ENCODE measurements around the gene SLIT3. TPM values are rescaled to one million over a fixed set of nuclear protein-coding genes. Genes with fewer than 3 reads are reported as not detected.

SLIT3 gene
- total and polyA plus RNA-seq, 5 donors from 2014 or later, result not detected

- Mint-ChIP-seq H3K4me1 (no peaks in the 10 kb centered on the region), H3K9me3 (peaks cover 0 to 4% (median 0%) of the 10 kb centered on the region in 7 donors), H3K36me3 (no peaks in the 10 kb centered on the region), H3K27ac (no peak overlapping the region), H3K4me3 (no peak overlapping the region), H3K27me3 (peaks cover 4% of the 10 kb centered on the region)
- Histone ChIP-seq H3K27me3 (ENCODE audit: control insufficient read depth, insufficient read depth, low read length) (no peaks in the 10 kb centered on the region), H3K27ac (ENCODE audit: insufficient read depth, low read length, poor library complexity, severe bottlenecking) (no peak overlapping the region), H3K9me3 (ENCODE audit: control insufficient read depth in 2 of 2, low read length in 2 of 2) (no peaks in the 10 kb centered on the region), H3K4me1 (ENCODE audit: control insufficient read depth, insufficient read depth, low read length, poor library complexity, severe bottlenecking) (no peaks in the 10 kb centered on the region), H3K4me3 (ENCODE audit: low read depth, low read length) (no peak overlapping the region), H3K36me3 (ENCODE audit: control insufficient read depth, insufficient read depth, low read length) (no peaks in the 10 kb centered on the region)
- ATAC-seq (ENCODE audit: low read depth in 2 of 2), result no peak
- no peak for DNase-seq
Observed at GRCh38 chr5:169121630-169122420, 179.1 kb downstream of the SLIT3 start.

- H3K27me3 ChIP-seq (ENCODE audit: control insufficient read depth, insufficient read depth, low read length), result no peaks in the 10 kb centered on the region
- H3K9me3 Mint-ChIP-seq, result peaks cover 0 to 4% (median 0%) of the 10 kb centered on the region in 7 donors
- H3K36me3 Mint-ChIP-seq, result no peaks in the 10 kb centered on the region
- H3K27ac ChIP-seq (ENCODE audit: insufficient read depth, low read length, poor library complexity, severe bottlenecking), result no peak overlapping the region
- no peak overlapping the region for H3K4me3 Mint-ChIP-seq
- H3K36me3 ChIP-seq (ENCODE audit: control insufficient read depth, insufficient read depth, low read length), result no peaks in the 10 kb centered on the region
- H3K27ac Mint-ChIP-seq, result no peak overlapping the region
- ATAC-seq (ENCODE audit: low read depth in 2 of 2) (no peak), DNase-seq (no peak)
- no peaks in the 10 kb centered on the region for H3K27me3 Mint-ChIP-seq
- H3K4me3 ChIP-seq (ENCODE audit: low read depth, low read length), result no peak overlapping the region
- H3K4me1 Mint-ChIP-seq, result no peaks in the 10 kb centered on the region
- H3K9me3 ChIP-seq (ENCODE audit: control insufficient read depth in 2 of 2, low read length in 2 of 2), result no peaks in the 10 kb centered on the region
- H3K4me1 ChIP-seq (ENCODE audit: control insufficient read depth, insufficient read depth, low read length, poor library complexity, severe bottlenecking), result no peaks in the 10 kb centered on the region
Observed at GRCh38 chr5:169119288-169120048, 181.5 kb downstream of the SLIT3 start.

- no peak overlapping the region for H3K27ac Mint-ChIP-seq
- Histone ChIP-seq H3K4me3 (ENCODE audit: low read depth, low read length) (no peak overlapping the region), H3K27ac (ENCODE audit: insufficient read depth, low read length, poor library complexity, severe bottlenecking) (no peak overlapping the region), H3K36me3 (ENCODE audit: control insufficient read depth, insufficient read depth, low read length) (no peaks in the 10 kb centered on the region), H3K4me1 (ENCODE audit: control insufficient read depth, insufficient read depth, low read length, poor library complexity, severe bottlenecking) (no peaks in the 10 kb centered on the region), H3K9me3 (ENCODE audit: control insufficient read depth in 2 of 2, low read length in 2 of 2) (no peaks in the 10 kb centered on the region), H3K27me3 (ENCODE audit: control insufficient read depth, insufficient read depth, low read length) (no peaks in the 10 kb centered on the region)
- H3K36me3 Mint-ChIP-seq, result no peaks in the 10 kb centered on the region
- H3K9me3 Mint-ChIP-seq, result peaks cover 0 to 4% (median 0%) of the 10 kb centered on the region in 7 donors
- ATAC-seq (ENCODE audit: low read depth in 2 of 2) (no peak), DNase-seq (no peak)
- H3K4me3 Mint-ChIP-seq, result no peak overlapping the region
- H3K27me3 Mint-ChIP-seq, result no peaks in the 10 kb centered on the region
- no peaks in the 10 kb centered on the region for H3K4me1 Mint-ChIP-seq
Observed at GRCh38 chr5:169116961-169117461, 183.9 kb downstream of the SLIT3 start.

- ATAC-seq (ENCODE audit: low read depth in 2 of 2) (no peak), DNase-seq (no peak)
- H3K9me3 ChIP-seq (ENCODE audit: control insufficient read depth in 2 of 2, low read length in 2 of 2), result no peaks in the 10 kb centered on the region
- H3K36me3 ChIP-seq (ENCODE audit: control insufficient read depth, insufficient read depth, low read length), result no peaks in the 10 kb centered on the region
- no peaks in the 10 kb centered on the region for H3K27me3 Mint-ChIP-seq
- H3K9me3 Mint-ChIP-seq, result peaks cover 0 to 5% (median 2%) of the 10 kb centered on the region in 7 donors
- H3K27ac Mint-ChIP-seq, result no peak overlapping the region
- H3K4me3 Mint-ChIP-seq, result no peak overlapping the region
- no peaks in the 10 kb centered on the region for H3K27me3 ChIP-seq (ENCODE audit: control insufficient read depth, insufficient read depth, low read length)
- no peaks in the 10 kb centered on the region for H3K36me3 Mint-ChIP-seq
- H3K4me1 ChIP-seq (ENCODE audit: control insufficient read depth, insufficient read depth, low read length, poor library complexity, severe bottlenecking), result no peaks in the 10 kb centered on the region
- no peak overlapping the region for H3K27ac ChIP-seq (ENCODE audit: insufficient read depth, low read length, poor library complexity, severe bottlenecking)
- H3K4me3 ChIP-seq (ENCODE audit: low read depth, low read length), result no peak overlapping the region
- H3K4me1 Mint-ChIP-seq, result no peaks in the 10 kb centered on the region
Observed at GRCh38 chr5:169115461-169116124, 185.3 kb downstream of the SLIT3 start.

- peaks cover 0 to 8% (median 3%) of the 10 kb centered on the region in 7 donors for H3K9me3 Mint-ChIP-seq
Observed at GRCh38 chr5:169114466-169115065, 186.4 kb downstream of the SLIT3 start.

GRCh38 chr5:169112016-169112415 lies 188.9 kb downstream of the SLIT3 start:
- Mint-ChIP-seq H3K27me3 (peaks cover 8% of the 10 kb centered on the region), H3K4me1 (no peaks in the 10 kb centered on the region), H3K27ac (no peak overlapping the region), H3K9me3 (peaks cover 0 to 8% (median 2%) of the 10 kb centered on the region in 7 donors), H3K36me3 (no peaks in the 10 kb centered on the region), H3K4me3 (no peak overlapping the region)
- Histone ChIP-seq H3K4me1 (ENCODE audit: control insufficient read depth, insufficient read depth, low read length, poor library complexity, severe bottlenecking) (no peaks in the 10 kb centered on the region), H3K4me3 (ENCODE audit: low read depth, low read length) (no peak overlapping the region), H3K27ac (ENCODE audit: insufficient read depth, low read length, poor library complexity, severe bottlenecking) (no peak overlapping the region), H3K36me3 (ENCODE audit: control insufficient read depth, insufficient read depth, low read length) (no peaks in the 10 kb centered on the region), H3K9me3 (ENCODE audit: control insufficient read depth in 2 of 2, low read length in 2 of 2) (no peaks in the 10 kb centered on the region), H3K27me3 (ENCODE audit: control insufficient read depth, insufficient read depth, low read length) (no peaks in the 10 kb centered on the region)
- ATAC-seq (ENCODE audit: low read depth in 2 of 2), result no peak
- no peak for DNase-seq

More at GRCh38 chr5:169114466-169115065, 186.4 kb downstream of the SLIT3 start:
- Mint-ChIP-seq H3K4me1 (no peaks in the 10 kb centered on the region), H3K27ac (no peak overlapping the region), H3K36me3 (no peaks in the 10 kb centered on the region), H3K4me3 (no peak overlapping the region), H3K27me3 (no peaks in the 10 kb centered on the region)
- Histone ChIP-seq H3K4me3 (ENCODE audit: low read depth, low read length) (no peak overlapping the region), H3K36me3 (ENCODE audit: control insufficient read depth, insufficient read depth, low read length) (no peaks in the 10 kb centered on the region), H3K4me1 (ENCODE audit: control insufficient read depth, insufficient read depth, low read length, poor library complexity, severe bottlenecking) (no peaks in the 10 kb centered on the region), H3K27ac (ENCODE audit: insufficient read depth, low read length, poor library complexity, severe bottlenecking) (no peak overlapping the region), H3K27me3 (ENCODE audit: control insufficient read depth, insufficient read depth, low read length) (no peaks in the 10 kb centered on the region), H3K9me3 (ENCODE audit: control insufficient read depth in 2 of 2, low read length in 2 of 2) (no peaks in the 10 kb centered on the region)
- no peak for DNase-seq
- no peak for ATAC-seq (ENCODE audit: low read depth in 2 of 2)

GRCh38 chr5:169106911-169107706 lies 193.8 kb downstream of the SLIT3 start:
- Mint-ChIP-seq H3K4me1 (no peaks in the 10 kb centered on the region), H3K27me3 (peaks cover 8% of the 10 kb centered on the region), H3K9me3 (peaks cover 0 to 8% (median 1%) of the 10 kb centered on the region in 7 donors), H3K4me3 (no peak overlapping the region), H3K27ac (no peak overlapping the region), H3K36me3 (no peaks in the 10 kb centered on the region)
- Histone ChIP-seq H3K4me3 (ENCODE audit: low read depth, low read length) (no peak overlapping the region), H3K4me1 (ENCODE audit: control insufficient read depth, insufficient read depth, low read length, poor library complexity, severe bottlenecking) (no peaks in the 10 kb centered on the region), H3K36me3 (ENCODE audit: control insufficient read depth, insufficient read depth, low read length) (no peaks in the 10 kb centered on the region), H3K27me3 (ENCODE audit: control insufficient read depth, insufficient read depth, low read length) (no peaks in the 10 kb centered on the region), H3K27ac (ENCODE audit: insufficient read depth, low read length, poor library complexity, severe bottlenecking) (no peak overlapping the region), H3K9me3 (ENCODE audit: control insufficient read depth in 2 of 2, low read length in 2 of 2) (no peaks in the 10 kb centered on the region)
- DNase-seq (no peak), ATAC-seq (ENCODE audit: low read depth in 2 of 2) (no peak)

Measured in CD4-positive, CD25-positive, alpha-beta regulatory T cell (primary cell).